Retinal pigment epithelial cell (primary cell): ENCODE results near the gene BANP.
"Not testable (repeated sequence)": the region's sequence is repeated elsewhere in the genome, so short reads cannot be mapped to it uniquely, and the experiment has no call there.

Experiments used
- DNase-seq: peaks from one replicate; pipeline ENCODE4 v3.0.0-alpha.2; 2010; ENCODE audit warnings: low read depth
- H3K4me3 ChIP-seq: 2 replicates; pipeline ENCODE4 v1.5.1; 2011; ENCODE audit warnings: mild to moderate bottlenecking, low read length, control low read depth, moderate library complexity
- CTCF ChIP-seq: conservative IDR thresholded peaks from 2 replicates; pipeline ENCODE4 v1.5.1; 2011; ENCODE audit warnings: low read depth, low read length, control low read depth, inconsistent platforms

Gene BANP

DNA sequence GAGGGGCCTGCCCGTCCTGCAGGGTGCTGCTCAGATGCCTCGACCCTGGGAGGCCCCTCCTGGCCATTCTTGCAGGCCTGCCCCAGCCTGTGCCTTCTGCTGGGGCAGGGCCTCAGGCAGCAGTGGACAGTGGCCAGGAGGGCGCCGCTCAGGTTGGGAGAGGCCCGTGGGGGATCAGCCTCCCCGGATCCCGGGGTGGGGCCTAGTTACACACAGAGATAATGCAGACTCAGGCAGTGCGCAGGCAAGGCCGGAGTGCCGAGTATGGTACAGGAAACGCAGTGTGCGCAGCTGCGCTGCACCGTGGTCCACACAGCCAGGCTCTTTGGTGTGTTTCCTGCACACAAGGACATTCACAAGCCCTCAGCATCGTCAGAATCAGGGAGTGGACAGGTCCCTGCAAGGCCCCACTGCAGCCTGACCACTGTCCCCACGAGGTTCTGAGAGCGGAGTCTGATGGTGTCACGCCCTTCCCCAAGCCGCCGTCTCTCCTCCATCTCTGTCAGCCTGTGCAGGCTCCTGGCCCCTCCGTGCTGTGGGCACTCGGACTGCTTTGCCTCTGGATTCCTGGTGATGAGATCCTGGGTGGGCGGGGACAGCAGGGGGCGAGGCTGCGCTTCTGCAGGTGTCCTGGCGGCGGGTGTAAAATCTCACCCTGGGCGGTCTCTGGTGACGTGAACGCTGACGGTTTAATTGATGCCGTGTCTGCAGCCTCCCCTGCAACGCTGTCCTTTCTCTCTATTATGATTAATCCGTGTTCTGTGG lies 141.7 kb downstream of the BANP start:
- not testable (repeated sequence) for H3K4me3 ChIP-seq, DNase-seq

DNA sequence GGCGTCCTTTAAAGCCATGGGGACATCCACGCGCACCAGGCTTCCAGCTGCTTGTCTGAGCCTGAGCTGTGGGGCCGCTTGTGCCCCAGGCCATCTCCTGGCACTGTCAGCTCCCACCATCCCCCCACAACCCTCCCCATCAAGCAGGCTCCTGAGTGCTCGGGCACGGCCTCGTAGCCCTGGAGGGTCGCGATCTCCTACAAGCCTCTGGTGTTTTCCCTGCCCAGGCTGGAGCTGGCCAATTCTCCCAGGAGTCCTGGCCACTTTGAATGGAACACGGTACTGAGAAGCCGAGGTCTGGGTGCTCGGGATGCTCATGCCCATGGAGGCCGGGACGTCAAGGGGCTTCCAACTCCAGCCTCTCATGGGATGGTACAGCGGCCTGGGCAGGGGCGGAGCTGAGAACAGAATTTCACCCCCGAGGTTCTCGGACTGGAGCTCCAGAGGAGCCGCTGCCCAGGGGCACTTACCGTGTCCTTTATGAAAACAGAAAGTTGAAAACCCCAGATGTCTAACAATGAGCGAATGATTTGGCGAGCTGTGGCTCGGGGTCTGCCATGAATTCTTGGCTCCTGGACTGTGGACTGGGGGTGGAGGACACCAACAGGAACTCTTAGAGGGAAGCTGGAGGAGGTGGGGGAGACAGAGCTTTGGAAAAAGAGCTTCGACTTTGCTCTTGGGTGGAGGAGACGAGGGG lies 142.5 kb downstream of the BANP start:
- not testable (repeated sequence) for H3K4me3 ChIP-seq, DNase-seq

GRCh38 chr16:88094253-88094575 lies 143.0 kb downstream of the BANP start:
- not testable (repeated sequence) for DNase-seq, H3K4me3 ChIP-seq

- H3K4me3 ChIP-seq, DNase-seq: not testable (repeated sequence)
Measured at GRCh38 chr16:88094900-88095299, 143.7 kb downstream of the BANP start.

- H3K4me3 ChIP-seq, DNase-seq: not testable (repeated sequence)
Measured at GRCh38 chr16:88096659-88097058, 145.4 kb downstream of the BANP start.

DNA sequence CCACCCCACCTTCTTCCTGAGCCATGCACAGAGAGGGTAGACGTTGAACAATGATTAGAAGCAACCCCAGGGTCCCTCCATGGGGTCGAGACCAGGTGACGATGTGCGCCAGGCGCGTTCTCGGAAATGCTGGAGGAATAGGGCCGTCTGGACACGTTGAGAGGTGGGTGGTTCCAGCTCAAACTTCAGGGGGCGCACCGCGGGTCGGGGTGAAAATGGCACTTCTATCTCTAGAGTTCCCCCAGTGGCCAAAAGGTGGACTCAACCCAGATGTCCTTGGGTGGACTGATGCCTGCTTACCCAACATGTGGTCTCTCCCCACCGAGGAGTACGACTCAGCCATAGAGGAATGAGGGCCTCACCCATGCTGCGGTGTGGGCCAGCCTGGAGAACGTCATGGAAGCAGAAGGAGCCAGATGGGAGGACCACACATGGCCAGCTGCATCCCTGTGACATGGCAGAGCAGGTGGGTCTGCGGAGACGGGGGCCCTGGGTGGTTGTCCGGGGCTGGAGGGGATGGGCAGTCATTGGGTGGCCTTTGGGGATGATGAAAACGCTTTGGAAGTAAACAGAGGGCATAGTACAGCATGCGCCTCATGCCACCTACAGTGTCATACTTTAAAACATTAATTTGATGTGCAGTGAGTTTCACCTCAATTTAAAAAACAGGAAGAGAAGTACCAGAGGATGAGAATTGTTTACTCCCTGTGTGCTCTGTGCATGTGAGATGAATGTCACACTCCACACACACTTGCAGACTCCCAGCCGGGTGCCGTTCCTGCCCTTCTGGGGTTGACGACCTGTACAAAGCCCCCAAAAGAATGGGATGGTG lies 147.7 kb downstream of the BANP start:
- peak; percentile 8 for TF ChIP-seq CTCF
- DNase-seq, H3K4me3 ChIP-seq: not testable (repeated sequence)

- DNase-seq, result no peak
- no peak overlapping the region for H3K4me3 ChIP-seq
- TF ChIP-seq CTCF, result no peak
Measured at GRCh38 chr16:88099563-88099890, 148.3 kb downstream of the BANP start.

- H3K4me3 ChIP-seq, DNase-seq: not testable (repeated sequence)
Measured at GRCh38 chr16:88099956-88100355, 148.7 kb downstream of the BANP start.

DNA sequence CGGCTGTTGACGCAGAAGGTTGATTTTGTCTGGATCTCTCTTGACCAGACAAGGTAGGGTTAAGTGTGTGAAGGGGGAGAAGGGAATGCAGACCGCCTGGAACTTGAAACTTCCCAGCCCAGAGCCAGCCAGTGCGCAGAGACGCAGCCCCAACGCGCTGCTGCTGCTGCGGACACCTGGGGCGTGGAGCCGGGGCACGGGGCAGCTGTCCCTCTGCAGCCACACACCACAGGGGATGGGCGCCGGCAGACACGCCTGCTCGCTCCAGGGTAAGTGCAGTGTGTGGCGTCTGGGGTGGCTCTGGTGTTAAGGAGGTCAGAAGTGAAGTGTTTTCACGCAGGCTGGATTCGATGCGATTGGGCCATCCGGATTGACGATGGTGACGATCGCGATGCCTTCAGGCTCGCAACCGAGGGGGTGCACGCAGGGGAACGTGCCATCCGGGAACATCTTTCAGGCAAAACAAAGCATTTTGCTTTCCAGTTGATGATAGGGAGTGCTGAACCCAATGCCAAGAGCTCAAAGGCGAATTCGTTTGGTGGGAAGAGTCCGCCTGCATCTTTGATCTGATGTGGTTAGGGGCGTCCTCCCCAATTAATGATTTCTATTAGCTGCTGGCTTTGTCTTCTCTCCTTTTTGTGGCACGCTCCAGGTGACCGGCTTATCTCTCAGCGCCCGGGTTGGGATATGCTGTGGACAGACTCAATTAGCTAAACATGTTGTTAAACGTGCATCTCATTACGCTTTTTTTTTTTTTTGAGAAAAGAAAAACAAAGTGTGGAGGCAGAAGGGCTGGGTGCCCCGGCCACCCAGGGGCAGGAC lies 149.8 kb downstream of the BANP start:
- not testable (repeated sequence) for H3K4me3 ChIP-seq, DNase-seq

- not testable (repeated sequence) for H3K4me3 ChIP-seq, DNase-seq
Measured at GRCh38 chr16:88101623-88102105, 150.4 kb downstream of the BANP start.

GRCh38 chr16:88102597-88102996 lies 151.4 kb downstream of the BANP start:
- TF ChIP-seq CTCF, result no peak
- H3K4me3 ChIP-seq, result no peak overlapping the region
- no peak for DNase-seq
